ENCODE data around the gene TIRAP.

DNA sequence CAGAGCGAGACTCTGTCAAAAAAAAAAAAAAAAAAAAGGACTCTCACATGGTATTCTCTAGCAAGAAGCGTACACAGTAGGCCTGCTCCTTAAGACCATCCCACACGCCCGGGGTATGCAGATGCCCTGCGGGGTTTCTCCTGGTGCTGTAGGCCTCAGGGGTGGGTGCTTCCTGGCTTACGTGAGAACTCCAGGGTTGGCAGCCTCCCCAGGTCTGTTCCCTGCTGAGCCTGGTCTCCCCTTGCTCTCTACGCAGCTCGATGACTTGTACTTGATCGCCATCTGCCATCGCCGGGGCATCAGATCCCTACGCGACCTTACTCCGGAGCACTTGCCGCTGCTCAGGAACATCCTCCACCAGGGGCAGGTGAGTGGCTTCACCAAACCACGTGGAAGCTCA is 60.2 kb downstream of the TIRAP start:
- TF ChIP-seq ISL1 (CRISPR knock-in tag; IDR thresholded peaks at IDR 0.05), result no peak
- no peak for TF ChIP-seq ZFP30 (CRISPR knock-in tag; IDR thresholded peaks at IDR 0.05)
- TF ChIP-seq ZNF565 (CRISPR knock-in tag; conservative IDR thresholded peaks at IDR 0.05; ENCODE audit: low read depth), result no peak

Data from SK-N-SH treated with all-trans-retinoic acid at 6 μM for 48 hours (cell line).